H1 (cell line): Measurements from ENCODE around the gene ABLIM1.

Source experiments
- ASH2L ChIP-seq: fragments of 200-600, 300-600 bp; sonication (generic); IDR thresholded peaks from one replicate; pipeline ENCODE4 v1.7.1; 2017; ENCODE audit warnings: low read length
- CBX8 ChIP-seq: fragments of 300-800, 300-1000 bp; sonication (generic); IDR thresholded peaks from 2 replicates; pipeline ENCODE4 v1.7.1; 2016; ENCODE audit warnings: low read depth, low read length, borderline replicate concordance
- EZH2 ChIP-seq: fragments of 200-600 bp; sonication (generic); IDR thresholded peaks from 2 replicates; pipeline ENCODE4 v1.7.1; 2012; ENCODE audit warnings: low read depth, mild to moderate bottlenecking, moderate library complexity, low read length, inconsistent platforms; ENCODE audit not compliant: severe bottlenecking
- HDAC2 ChIP-seq, 2 experiments: fragments of 300-600 bp in 1 of 2; sonication (generic) in 1 of 2; IDR thresholded peaks; 2 replicates each; pipeline ENCODE4 v1.6.1; 2011 to 2012; ENCODE audit warnings: low read depth in 2 of 2, low read length in 2 of 2, mild to moderate bottlenecking in 2 of 2, moderate library complexity in 2 of 2, borderline replicate concordance in 1 of 2, inconsistent platforms in 1 of 2
- JUN ChIP-seq: IDR thresholded peaks from 2 replicates; pipeline ENCODE4 v1.6.1; 2011; ENCODE audit warnings: low read depth, mild to moderate bottlenecking, improper control_type of control experiment, low read length
- JUND ChIP-seq: IDR thresholded peaks from 2 replicates; pipeline ENCODE4 v1.6.1; 2011; ENCODE audit warnings: mild to moderate bottlenecking, improper control_type of control experiment, low read length
- MAFK ChIP-seq: IDR thresholded peaks from 2 replicates; pipeline ENCODE4 v1.6.1; 2012; ENCODE audit warnings: low read depth, mild to moderate bottlenecking, improper control_type of control experiment, low read length
- NRF1 ChIP-seq: IDR thresholded peaks from 2 replicates; pipeline ENCODE4 v1.6.1; 2011; ENCODE audit warnings: mild to moderate bottlenecking, low read depth, low read length, improper control_type of control experiment
- POLR2AphosphoS5 ChIP-seq: IDR thresholded peaks from 2 replicates; pipeline ENCODE4 v1.6.1; 2011; ENCODE audit warnings: low read depth, low read length
- SRF ChIP-seq: IDR thresholded peaks from 2 replicates; pipeline ENCODE4 v1.6.1; 2011; ENCODE audit warnings: mild to moderate bottlenecking, low read depth, low read length, moderate library complexity
- USF2 ChIP-seq: IDR thresholded peaks from 2 replicates; pipeline ENCODE4 v1.6.1; 2011; ENCODE audit warnings: low read length, improper control_type of control experiment
- TF ChIP-seq, protein P1 (sequence below), 3 experiments: IDR thresholded peaks; 1 replicate in 2 of 3; 2 replicates in 1 of 3; pipeline versions ENCODE4 v1.5.1 to v1.6.1; 2011; ENCODE audit warnings: low read length in 3 of 3, mild to moderate bottlenecking in 3 of 3, inconsistent platforms in 2 of 3, low read depth in 1 of 3, moderate library complexity in 1 of 3; ENCODE audit not compliant: insufficient read depth in 1 of 3; ENCODE audit errors: control extremely low read depth in 1 of 3

DNA sequence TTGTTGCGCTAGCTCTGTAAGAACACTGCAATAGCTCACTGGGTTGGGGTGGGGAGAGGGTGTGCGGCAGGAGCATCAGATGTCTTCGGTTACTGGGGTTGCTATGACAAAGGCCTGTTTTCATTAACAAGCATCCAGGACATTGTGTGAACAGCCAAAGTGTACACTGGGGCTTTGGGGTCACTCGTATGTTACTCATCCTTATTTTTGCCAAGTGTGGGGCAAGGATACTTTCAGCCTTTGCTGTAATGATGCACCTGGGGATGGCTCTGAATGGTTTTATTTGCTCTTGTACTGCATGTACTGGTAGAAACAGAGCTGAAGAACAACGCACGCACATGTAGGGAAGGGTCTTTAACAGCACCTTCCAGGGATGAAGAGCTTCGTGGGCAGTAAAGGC lies 180.8 kb downstream of the ABLIM1 start:
- TF ChIP-seq POLR2AphosphoS5 (no peak), NRF1 (no peak), JUN (no peak), SRF (no peak), MAFK (no peak), ASH2L (no peak), USF2 (no peak), JUND (no peak), HDAC2 (IDR thresholded peaks at IDR 0.05; ENCODE audit: borderline replicate concordance in 1 of 2, low read depth in 2 of 2, low read length in 2 of 2) (no peak), EZH2 (no peak), CBX8 (no peak)
- TF ChIP-seq, protein P1, sequence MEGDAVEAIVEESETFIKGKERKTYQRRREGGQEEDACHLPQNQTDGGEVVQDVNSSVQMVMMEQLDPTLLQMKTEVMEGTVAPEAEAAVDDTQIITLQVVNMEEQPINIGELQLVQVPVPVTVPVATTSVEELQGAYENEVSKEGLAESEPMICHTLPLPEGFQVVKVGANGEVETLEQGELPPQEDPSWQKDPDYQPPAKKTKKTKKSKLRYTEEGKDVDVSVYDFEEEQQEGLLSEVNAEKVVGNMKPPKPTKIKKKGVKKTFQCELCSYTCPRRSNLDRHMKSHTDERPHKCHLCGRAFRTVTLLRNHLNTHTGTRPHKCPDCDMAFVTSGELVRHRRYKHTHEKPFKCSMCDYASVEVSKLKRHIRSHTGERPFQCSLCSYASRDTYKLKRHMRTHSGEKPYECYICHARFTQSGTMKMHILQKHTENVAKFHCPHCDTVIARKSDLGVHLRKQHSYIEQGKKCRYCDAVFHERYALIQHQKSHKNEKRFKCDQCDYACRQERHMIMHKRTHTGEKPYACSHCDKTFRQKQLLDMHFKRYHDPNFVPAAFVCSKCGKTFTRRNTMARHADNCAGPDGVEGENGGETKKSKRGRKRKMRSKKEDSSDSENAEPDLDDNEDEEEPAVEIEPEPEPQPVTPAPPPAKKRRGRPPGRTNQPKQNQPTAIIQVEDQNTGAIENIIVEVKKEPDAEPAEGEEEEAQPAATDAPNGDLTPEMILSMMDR (IDR thresholded peaks at IDR 0.05; ENCODE audit: control extremely low read depth in 1 of 3, insufficient read depth in 1 of 3, low read depth in 1 of 3, low read length in 3 of 3), result no peak
